GM19438 (cell line): ENCODE measurements around the gene ZNF593.

Experiments
- ATAC-seq: cut with Tn5 transposase; IDR thresholded peaks from one replicate; pipeline ENCODE4 v1.9.1; 2021; ENCODE audit warnings: low read depth; ENCODE audit not compliant: unreplicated experiment

ZNF593 gene

DNA sequence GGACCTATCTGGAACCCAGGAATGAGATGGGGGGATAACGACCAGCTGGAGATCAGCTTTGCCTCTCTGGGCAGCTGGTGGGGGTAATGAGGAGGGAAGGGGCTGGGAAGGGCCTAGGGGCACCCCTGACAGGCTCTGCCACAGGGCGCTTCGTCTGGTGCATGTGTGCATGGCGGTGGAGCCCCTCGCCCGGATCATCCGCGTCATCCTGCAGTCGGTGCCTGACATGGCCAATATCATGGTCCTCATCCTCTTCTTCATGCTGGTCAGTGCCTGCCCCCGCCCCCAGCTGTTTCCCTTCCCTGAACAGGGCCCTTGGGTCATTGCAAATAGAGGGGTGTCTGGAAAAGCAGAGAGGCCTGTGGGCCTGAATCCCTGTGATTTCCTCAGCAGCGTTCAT, 28.1 kb downstream of the ZNF593 start:
- ATAC-seq = no peak

DNA sequence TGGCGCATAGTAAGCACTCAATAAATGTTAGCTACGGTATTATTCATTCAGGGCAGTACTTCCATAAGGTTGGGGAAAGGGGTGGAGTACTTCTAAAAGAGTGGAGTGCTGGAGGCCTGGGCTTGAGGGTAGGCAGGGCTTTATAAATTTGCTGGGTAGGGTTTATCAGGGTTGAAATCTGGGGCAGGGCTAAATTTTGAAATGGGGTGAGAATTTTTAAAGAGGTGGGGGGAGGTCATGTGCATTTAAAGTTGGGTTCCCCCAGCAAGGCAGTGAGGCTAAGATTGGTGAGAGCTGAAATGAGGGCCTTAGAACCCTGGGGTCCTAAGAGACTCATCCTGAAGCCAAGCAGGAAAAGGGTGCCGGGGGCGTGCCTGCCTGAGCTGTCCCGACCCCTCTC, 30.7 kb downstream of the ZNF593 start:
- ATAC-seq = no peak

DNA sequence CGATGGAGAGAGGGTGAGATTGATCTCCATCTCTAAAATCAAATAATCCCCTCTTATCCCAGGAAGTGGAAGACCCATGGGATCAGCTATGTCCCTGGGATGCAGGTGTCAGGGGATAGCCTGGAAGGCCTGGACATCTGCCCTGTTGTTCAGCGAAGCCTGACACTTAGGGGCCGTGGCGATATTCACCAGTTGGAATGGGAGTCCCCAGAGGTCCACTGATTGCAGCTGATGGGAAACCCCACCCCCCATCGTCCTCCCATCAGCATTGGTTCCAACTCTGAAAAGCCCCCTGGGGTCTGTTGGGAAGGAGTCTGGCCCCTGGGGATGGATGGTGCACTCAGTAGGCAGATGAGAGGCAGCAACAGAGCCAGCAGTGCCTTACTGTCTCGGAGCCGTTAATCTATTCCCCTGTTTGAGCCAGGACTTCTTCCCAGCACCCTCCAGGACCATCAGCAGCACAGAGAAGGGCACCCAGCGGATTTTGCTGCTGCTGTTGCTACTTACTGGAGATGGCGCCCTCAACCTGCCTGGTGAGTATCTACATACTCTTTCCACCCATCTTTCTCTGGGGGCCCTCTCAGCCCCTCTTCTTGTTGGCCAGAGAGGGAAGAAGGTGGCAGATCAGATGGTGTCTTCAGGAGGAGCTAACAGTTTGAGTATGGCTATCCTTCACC, 34.1 kb downstream of the ZNF593 start:
- ATAC-seq = no peak

DNA sequence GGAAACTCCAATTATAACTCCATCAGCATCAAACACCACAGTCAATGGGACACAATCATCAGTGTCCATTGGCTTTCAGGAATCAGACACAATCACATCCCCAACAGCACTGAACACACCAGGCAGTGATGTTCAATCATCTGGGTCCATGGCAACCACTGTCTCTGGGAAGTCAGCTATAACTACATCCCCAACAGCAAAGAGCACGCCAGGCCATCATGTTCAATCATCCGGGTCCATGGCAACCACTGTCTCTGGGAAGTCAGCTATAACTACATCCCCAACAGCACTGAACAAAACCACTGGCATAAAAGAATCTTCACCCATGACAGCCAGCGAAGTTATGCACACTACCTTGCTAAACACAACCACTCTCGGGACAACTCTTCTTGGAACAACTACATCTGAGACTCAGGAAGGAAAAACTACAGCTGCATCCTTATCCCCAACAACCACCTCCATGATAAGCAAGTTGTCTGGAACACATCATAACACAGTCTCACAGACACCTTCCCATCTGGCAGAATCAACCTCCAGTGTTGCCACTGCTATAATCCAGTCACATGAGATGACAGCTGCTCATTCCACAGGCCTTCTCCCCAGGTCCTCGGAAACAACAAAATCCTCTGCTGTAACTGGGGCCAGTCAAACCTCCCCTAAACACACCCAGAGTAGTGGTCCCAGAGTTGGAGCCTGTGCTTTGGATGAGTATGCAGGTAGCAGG, 40.6 kb downstream of the ZNF593 start:
- no peak for ATAC-seq

DNA sequence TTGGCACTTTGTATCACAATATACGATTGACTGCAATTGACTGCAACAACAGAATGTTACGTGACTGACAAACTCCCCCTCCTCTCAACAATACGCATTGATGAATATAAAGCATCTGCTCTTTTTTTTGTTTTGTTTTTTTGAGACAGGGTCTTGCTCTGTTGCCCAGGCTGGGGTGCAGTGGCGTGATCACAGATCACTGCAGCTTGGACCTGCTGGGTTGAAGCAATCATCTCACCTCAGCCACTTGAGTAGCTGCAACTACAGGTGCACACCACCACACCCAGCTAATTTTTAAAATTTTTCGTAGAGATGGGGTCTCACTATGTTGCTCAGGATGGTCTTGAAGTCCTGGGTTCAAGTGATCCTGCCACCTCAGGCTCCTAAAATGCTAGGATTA, 43.0 kb downstream of the ZNF593 start:
- ATAC-seq = no peak

DNA sequence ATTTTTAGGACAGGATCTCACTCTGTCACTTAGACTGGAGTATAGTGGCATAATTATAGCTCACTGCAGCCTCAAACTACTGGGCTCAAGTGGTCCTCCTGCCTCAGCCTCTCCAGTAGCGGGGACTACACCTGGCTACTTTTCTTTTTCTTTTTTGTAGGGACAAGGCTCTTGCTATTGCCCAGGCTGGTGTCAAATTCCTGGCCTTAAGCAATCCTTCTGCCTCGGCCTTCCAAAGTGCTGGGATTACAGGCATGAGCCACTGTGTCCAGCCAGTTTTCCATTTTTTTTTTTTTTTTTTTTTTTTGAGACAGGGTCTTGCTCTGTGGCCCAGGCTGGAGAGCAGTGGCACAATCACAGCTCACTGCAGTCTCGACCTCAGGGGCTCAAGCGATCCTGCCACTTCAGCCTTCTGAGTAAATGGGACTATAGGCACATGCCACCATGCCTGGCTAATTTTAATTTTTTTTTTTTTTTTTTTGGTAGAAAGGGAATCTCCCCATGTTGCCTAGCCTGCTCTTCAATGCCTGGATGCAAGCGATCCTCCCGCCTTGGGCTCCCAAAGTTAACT, 43.7 kb downstream of the ZNF593 start:
- ATAC-seq = no peak

DNA sequence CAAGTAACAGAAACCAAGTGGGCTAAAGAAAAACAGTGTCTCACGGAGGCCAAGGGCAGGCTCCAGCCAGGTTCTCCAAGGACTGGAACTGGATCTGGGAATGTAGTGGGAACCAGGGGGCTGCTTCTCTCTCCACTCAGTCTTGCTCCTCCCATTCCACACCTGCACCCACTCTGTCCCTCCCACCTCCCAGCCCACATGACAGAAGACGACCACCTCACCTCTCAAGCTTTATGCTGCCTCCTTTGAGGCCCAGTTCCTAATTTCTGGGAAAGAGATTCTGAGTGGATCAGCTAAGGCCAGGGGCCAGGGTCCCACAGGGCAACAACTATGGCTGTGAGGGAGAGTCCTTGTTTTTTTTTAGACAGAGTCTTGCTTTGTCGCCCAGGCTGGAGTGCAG, 45.5 kb downstream of the ZNF593 start:
- no peak for ATAC-seq

DNA sequence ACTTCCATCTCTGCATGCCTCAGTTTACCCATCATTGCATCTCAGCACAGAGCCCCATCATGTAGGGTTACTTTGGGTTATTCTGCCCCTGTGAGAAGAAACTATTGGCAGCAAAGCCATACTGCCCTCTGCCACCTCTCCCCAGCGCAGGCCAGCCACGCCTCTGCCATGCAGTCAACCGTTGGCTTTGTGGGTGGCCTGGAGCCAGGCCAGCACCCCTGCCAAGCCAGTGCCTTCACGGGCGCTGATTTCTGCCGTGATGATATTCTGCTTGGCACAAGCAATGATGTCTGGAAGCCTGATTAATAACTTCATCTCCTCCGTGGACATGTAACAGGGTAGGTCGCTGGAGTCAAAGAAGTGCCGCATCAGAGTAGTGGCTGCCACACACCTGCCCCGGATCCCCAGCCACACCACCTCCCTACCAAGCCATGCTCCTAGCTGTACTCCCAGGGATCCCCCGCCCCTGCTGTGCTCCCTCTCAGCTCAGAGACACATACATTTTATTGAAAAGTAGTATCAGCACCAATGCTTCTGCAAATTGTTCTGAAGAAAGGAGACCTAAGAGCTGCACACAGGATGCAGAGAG, 49.3 kb downstream of the ZNF593 start:
- ATAC-seq = no peak
